Mucosa of descending colon (tissue), 3 donors: ENCODE measurements around the gene TNFRSF1A. TPM values are rescaled to one million over a fixed set of nuclear protein-coding genes. Genes with fewer than 3 reads are reported as not detected.
A peak's percentile ranks its signal among the peaks of the same experiment; 100 is the strongest.

Source experiments
- ATAC-seq: fragments of 200-7000 bp; cut with Tn5 transposase; one replicate; pipeline ENCODE4 v1.9.1; 2020; ENCODE audit warnings: mild to moderate bottlenecking, moderate library complexity
- DNase-seq, 3 donors: peaks; one replicate each; pipeline ENCODE4 v3.0.0-alpha.2; 2020
- H3K36me3 ChIP-seq: fragments of 200-600 bp; one replicate; pipeline ENCODE4 v1.8.0; 2021; ENCODE audit warnings: low read depth, mild to moderate bottlenecking
- H3K4me1 ChIP-seq: fragments of 200-600 bp; one replicate; pipeline ENCODE4 v1.8.0; 2021; ENCODE audit warnings: low read depth, mild to moderate bottlenecking
- H3K4me3 ChIP-seq: fragments of 200-600 bp; one replicate; pipeline ENCODE4 v1.8.0; 2021; ENCODE audit warnings: mild to moderate bottlenecking
- H3K9me3 ChIP-seq: fragments of 200-600 bp; one replicate; pipeline ENCODE4 v1.8.0; 2021; ENCODE audit warnings: mild to moderate bottlenecking
- intact Hi-C, 2 donors: fragments of 100-400 bp; cut with DNase I in 1 of 2; cut with micrococcal nuclease in 1 of 2; formaldehyde crosslinking; loops; one replicate each; pipeline versions ENCODE4 v1.11.0 to v1.11.1; 2022; cut with DNase I, micrococcal nuclease
- total RNA-seq, 3 donors: library from RNA; stranded (reverse); fragmentation: NEBNext Ultra II Directional in 2 of 3; extraction: Animal tissue kit (Norgen Biotek cat#: 25700) in 2 of 3; gene quantifications; one replicate each; pipeline versions ENCODE4 v1.2.1 to v1.2.4, GENCODE V29; 2021 to 2023
- TF ChIP-seq, protein P1 (sequence below): fragments of 200-600 bp; IDR thresholded peaks from one replicate; pipeline ENCODE4 v1.8.0; 2022; ENCODE audit warnings: antibody characterized with exemption, mild to moderate bottlenecking
- donor health status: DM: no; HTN: no; CAD: no; lungs with moderate emphysema.
- donor health status: DM: no; HTN: no; CAD: no.
- donor health status: DM: no; HTN: yes; CAD: no.

Gene TNFRSF1A
- total RNA-seq, 3 donors from 2014 or later, result 166 to 237 (median 211) TPM

DNA sequence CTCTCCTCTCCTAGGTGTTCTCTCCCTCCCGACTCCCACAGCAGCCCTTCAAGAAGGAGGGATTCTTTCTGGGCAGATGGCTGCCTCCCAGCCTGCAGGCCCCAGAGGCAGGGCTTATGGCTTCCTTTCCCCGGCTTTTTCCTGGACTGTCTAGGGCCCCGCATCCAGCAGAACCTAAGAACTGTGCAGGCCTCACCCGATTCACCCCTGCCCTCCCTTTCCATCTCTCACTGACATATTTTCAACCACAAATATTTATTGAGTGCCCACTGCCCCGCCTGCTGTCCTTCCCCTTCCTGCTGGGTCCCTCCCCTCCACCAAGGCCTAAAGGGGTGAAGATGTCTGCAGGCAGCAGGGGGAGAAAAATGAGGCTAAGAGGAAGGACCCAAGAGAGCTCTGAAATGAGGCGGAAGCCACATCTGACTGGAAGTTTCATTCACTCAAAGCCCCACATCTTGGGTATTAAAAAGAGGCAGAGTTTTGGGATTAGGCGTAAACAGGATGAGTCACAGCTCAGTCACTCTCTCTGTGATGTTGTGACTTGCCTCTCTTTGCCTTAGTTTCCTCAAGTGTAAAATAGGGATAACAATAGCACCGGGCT is 30.6 kb upstream of the TNFRSF1A start:
- Histone ChIP-seq H3K9me3 (no peaks in the 10 kb centered on the region), H3K4me3 (no peak overlapping the region), H3K4me1 (peaks cover 59% of the 10 kb centered on the region), H3K36me3 (no peaks in the 10 kb centered on the region)
- TF ChIP-seq, protein P1, sequence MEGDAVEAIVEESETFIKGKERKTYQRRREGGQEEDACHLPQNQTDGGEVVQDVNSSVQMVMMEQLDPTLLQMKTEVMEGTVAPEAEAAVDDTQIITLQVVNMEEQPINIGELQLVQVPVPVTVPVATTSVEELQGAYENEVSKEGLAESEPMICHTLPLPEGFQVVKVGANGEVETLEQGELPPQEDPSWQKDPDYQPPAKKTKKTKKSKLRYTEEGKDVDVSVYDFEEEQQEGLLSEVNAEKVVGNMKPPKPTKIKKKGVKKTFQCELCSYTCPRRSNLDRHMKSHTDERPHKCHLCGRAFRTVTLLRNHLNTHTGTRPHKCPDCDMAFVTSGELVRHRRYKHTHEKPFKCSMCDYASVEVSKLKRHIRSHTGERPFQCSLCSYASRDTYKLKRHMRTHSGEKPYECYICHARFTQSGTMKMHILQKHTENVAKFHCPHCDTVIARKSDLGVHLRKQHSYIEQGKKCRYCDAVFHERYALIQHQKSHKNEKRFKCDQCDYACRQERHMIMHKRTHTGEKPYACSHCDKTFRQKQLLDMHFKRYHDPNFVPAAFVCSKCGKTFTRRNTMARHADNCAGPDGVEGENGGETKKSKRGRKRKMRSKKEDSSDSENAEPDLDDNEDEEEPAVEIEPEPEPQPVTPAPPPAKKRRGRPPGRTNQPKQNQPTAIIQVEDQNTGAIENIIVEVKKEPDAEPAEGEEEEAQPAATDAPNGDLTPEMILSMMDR, result no peak
- DNase-seq (peak in 1 of 3 donors; percentile 56), ATAC-seq (peak; percentile 1)
- intact Hi-C loops, result no loop called here

DNA sequence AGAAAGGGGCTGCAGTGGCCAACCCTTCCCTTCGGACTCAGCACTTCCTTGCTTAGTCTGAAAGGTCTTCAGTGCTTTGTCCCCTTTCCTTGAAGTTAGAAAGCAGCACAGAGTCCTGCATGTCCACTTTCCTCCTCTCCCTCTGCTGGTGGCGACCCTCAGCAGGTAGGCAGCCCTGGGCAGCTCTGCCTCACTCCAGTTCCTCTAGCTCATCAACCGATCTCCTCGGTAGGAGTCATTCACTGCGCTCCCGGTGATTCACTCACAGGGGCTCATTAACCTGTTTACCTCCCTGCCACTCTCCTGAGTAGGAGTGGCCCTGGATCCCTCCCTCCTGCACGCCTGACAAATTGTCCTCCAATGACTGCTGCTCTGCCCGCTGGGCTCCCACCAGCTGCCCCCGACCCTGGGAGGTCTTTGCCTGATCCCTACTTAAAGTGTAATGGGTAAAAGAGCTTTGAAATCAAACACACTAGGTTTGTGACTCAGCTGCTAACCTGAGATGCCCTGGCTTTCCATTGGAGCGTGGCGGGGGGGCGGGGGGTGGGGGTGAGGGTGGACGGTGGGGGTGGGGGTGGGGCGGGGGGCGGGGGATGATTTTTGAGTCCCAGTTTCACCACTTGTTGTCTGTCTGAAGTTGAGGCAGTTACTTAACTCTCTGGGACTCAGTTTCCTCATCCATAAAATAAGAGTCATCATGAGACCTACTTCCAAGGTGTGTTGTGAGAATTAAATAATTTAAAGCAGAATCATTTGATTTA is 29.3 kb upstream of the TNFRSF1A start:
- Histone ChIP-seq H3K9me3 (no peaks in the 10 kb centered on the region), H3K4me1 (peaks cover 49% of the 10 kb centered on the region), H3K4me3 (no peak overlapping the region), H3K36me3 (no peaks in the 10 kb centered on the region)
- peak; percentile 78 to 85 (median 80) for DNase-seq
- ATAC-seq, result peak; percentile 60
- TF ChIP-seq, protein P1, result no peak
- intact Hi-C loops, result no loop called here

DNA sequence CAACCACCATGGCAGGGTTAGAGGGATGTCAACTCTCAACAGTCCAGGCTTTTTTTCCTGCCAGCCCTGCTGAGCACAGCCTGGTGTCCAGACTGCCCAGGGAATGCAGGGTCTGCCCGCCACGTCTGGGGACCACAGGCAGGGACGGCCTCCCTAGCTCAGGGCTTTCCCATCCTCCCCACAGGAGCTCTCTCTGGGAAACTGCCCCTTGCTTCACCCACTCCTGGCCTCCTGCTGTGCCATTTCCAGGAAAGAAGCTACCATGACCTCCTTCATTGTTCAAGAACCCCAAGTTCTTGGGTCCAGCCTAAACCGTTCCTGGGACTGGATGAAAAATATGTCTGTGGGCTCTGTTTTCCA is 28.7 kb upstream of the TNFRSF1A start:
- H3K4me1 ChIP-seq, result peaks cover 43% of the 10 kb centered on the region

DNA sequence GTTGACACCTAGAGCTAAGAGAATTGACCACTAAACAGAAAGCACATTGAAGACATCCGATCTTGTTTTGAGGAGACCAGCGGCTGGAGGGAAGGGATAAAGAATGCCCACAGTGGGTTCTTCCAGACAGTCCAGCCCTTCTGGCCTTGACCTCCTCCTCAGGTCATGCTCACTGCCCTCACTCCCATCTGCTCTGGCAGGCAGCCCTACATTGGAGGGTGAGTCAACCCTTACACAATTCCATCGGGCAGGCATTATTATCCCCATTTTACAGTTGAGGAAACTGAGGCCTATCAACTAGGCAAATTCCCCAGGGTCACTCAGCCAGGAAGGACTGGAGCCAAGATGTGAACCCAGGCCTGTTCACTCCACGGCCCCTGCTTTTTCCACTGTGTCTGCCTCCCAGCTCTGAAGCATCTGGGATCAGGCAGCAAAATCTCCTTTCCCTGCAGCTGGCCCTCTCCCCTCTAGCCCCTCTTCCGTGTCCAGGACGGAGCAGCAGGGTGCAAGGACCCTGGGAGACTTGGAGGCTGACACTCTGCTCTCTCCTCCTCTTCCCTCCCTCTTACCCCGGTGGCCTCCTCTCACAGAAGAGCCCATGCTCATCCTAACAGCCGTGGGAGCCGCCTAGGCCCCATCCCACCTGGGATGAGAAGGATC is 28.2 kb upstream of the TNFRSF1A start:
- ATAC-seq, result no peak
- intact Hi-C loops, result no loop called here
- DNase-seq, result peak in 1 of 3 donors; percentile 33
- Histone ChIP-seq H3K36me3 (no peaks in the 10 kb centered on the region), H3K4me3 (no peak overlapping the region), H3K4me1 (peaks cover 39% of the 10 kb centered on the region), H3K9me3 (no peaks in the 10 kb centered on the region)
- TF ChIP-seq, protein P1, result no peak

More for the DNA sequence above, 28.7 kb upstream of the TNFRSF1A start:
- no peaks in the 10 kb centered on the region for H3K9me3 ChIP-seq
- no peak for ATAC-seq
- intact Hi-C loops, result no loop called here
- DNase-seq, result peak in 1 of 3 donors; percentile 48
- TF ChIP-seq, protein P1, result no peak
- no peaks in the 10 kb centered on the region for H3K36me3 ChIP-seq
- H3K4me3 ChIP-seq, result no peak overlapping the region

DNA sequence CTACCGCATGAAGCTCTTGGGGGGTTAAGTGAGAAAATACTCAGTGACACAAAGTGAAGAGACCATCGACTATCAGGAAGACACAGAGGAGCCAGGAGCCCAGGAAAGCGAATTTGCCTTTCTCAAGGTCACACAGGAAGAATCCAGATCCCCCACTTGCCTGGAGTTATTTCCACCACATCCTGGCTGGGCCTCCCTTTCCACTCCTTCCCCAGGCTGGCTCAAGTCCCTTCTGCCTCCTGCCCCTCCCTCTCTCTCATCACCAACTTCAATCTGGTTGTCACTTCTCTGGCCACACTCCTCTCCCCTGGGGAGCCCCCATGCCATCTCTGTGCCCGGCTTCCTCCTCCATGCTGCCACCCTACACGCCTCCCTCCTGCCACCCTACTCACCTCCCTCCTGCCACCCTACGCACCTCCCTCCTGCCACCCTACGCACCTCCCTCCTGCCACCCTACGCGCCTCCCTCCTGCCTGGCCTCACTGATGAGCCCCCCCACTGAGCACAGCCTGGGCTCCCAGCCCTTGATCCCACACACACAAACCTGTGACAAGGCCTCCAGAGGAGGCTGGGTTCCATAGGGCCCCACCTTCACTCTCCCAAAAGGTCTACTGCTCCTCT is 27.1 kb upstream of the TNFRSF1A start:
- Histone ChIP-seq H3K4me1 (peaks cover 42% of the 10 kb centered on the region), H3K36me3 (no peaks in the 10 kb centered on the region), H3K9me3 (no peaks in the 10 kb centered on the region), H3K4me3 (no peak overlapping the region)
- DNase-seq (peak in 2 of 3 donors; percentile 43 to 47), ATAC-seq (no peak)
- TF ChIP-seq, protein P1, result no peak
- intact Hi-C loops, result no loop called here
